CD4-positive, alpha-beta T cell treated with Interleukin-2 at 100 ng/mL for 4 hours (primary cell): ENCODE data around the gene BBC3.

Experiments
- DNase-seq: peaks from one replicate; pipeline ENCODE4 v3.0.0-alpha.2; 2020; ENCODE audit warnings: low spot score

Gene BBC3

DNA sequence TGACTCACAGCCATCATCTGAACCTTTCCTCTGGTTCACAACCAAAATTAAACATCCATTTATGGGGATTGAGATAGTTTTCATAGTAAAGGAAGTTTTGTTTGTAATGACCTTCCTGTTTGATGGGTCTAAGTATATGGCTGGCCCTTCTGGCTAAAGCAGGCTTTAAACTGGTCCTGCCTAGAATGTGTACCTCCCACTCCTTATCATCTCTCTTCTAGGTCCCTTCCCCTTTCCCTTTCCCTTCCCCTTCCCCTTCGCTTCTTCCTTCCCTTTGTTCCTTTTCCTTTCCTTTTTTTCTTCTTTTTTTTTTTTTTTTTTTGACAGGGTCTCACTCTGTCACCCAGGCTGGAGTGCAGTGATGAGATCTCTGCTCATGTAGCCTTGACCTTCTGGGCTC is 35.6 kb downstream of the BBC3 start:
- DNase-seq = no peak

DNA sequence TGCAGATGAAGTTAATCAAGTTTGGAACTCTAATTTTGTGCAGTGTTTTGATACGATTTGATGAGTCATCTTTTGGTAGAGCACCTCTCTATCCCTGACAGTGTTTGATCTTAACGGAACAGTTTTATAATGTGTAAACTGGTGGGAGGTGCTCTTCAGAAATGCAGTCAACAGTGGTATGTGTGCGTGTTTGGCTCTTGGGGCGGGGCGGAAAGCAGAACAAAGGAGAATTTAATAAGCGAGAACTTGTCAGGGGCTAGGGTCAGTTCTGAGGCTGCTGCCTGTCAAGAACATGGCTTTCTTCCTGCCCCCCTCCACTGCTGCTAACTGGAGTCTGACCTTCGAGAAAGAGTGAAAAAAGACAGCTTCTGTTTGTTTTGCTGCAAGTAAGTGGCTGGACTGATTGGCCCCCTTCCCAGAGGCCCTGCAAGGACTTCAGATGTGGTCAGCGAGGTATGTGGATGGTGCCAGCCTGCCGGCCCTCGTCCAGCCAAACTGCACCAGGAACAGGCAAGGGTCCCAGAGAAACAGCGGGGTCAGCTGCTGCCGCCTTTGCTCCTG is 40.8 kb downstream of the BBC3 start:
- DNase-seq = peak; percentile 72

DNA sequence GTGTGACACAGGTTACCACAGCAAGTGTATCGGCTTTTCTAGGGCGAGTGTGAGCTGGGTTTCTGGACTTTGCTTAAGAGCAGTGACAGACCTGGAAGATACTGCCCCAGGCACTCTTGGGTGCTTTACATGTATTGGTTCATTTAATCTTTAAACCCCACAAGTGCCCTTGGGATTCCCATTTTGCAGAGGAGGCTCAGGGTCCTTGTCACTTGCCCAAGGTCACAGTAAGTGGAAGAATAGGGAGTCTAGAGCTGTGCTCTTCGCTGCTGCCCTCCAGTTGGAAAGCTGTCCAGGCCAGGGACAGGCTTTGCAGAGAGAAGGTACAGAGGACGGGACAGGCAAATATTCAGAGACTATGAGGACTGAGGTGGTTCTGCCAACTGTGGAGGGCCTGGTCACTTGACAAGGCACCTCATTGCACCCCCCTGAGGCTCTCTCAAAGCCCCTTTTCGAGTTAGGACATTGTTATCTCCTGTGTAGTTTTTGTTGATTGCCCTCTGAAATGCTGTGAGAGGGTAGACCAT is 42.4 kb downstream of the BBC3 start:
- DNase-seq = no peak

DNA sequence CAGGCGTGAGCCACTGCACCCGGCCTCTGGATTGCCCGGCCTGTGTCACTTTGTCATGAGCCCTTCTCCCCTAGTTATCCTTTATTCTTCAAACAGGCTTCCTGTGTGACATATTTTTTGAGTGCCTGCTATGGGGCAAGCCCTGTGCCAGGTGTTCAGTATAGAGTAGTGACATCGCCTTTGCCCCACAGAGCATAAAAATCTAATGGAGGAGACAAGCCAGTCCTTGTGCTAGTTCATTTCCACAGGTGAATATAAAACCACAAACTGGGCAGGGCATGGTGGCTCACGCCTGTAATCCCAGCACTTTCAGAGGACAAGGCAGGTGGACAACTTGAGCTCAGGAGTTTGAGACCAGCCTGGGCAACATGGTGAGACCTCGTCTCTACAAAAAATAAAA is 43.2 kb downstream of the BBC3 start:
- peak; percentile 13 for DNase-seq

DNA sequence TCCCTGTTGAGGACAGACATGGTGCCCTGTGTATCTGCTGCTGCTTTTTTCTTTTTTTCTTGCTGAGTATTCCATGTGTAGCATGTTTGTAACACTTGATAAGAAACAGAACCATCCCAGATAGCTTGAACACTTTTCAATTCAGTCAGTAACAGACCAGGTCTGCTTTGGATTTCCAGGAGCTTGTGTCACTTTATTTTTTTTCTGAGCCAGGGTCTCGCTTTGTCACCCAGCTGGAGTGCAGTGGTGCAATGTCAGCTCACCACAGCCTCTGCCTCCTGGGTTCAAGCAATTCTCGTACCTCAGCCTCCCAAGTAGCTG is 43.7 kb downstream of the BBC3 start:
- DNase-seq = no peak

DNA sequence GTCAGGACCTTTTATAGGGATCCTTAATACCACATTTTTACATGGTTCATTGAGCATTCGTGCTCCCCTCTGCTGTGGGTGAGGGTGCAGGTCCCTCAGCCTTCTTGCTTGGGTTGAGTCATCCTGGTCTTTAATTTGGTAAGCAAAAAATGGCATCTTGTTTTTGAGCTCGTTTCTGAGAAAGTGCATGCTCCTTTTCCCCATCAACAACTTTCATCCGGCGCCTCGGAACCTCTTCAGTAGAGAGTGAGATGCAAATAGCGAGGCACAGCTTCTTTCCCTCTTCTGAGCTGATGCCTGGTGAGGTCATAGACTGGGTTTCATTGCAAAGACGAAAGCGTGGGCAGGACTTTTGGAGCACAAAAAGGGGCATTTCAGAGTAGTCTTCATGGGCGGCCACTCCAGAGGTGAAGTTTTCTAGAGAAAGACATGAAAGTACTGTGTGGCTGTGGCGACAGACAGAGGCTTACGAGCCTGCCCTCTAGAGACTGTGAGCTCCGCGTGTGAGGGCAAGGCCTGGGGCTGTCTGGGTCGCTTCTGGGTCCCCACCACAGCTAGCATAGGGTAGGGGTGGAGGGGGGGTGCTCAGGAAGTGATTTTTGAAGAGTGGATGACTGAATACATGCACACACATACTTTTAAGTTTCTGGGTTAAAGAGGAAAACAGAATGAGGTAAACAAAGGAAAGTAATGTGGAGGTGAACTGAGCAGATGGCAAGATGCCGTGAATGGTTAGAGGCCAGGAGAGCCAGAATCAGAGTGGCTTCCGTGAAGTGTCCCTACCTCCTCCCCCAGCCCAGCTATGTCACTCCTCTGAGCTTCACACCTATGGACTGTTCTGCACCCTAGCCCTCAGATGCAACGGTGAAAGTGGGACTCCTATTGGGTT is 44.3 kb downstream of the BBC3 start:
- peak; percentile 88 for DNase-seq

DNA sequence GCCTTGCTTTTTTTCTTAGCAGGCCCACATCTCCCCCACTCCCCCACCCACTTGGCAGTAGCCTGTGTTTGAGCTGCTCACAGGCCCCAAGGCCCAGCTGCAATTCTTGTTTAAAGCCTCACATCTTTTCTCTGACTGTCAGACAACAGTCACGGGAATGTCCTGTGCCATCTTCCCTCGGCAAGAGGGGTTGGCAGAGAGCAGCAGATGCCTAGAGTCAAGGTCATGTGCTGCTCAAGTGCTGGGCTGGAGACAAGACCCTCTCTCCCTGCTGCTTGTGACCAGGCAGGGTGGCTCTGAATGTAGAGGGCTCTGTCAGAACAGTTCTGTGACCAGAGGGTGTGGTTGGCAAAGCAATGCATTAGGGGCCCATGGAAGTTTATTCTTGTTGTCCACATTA is 47.4 kb downstream of the BBC3 start:
- no peak for DNase-seq

DNA sequence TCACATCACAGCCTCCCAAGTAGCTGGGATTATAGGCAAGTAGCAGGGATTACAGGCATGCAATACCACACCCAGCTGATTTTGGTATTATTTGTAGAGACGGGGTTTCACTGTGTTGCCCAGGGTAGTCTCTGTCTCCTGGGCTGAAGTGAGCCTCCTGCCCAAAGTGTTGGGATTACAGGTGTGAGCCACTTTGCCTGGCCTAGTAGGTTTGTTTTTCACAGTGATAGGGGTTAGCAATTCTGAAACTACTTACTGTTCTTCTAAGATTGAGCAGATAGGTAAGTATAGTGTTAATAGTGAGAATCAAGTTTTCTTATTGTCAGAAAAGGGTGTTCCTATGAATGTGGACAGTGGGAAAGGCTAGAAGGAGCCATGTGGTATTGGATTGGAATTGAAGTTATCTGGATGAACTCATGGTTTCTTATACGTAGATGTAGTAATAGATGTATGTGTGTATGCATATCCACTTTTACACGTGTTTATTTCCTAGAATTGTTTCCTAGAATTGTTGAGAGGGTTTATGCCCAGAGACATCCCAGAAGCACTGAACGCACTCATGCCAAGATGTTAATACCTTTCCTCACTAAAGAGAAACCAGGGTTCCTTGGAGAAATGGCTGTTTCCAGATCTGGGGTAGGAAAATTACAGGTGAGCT is 51.2 kb downstream of the BBC3 start:
- no peak for DNase-seq

DNA sequence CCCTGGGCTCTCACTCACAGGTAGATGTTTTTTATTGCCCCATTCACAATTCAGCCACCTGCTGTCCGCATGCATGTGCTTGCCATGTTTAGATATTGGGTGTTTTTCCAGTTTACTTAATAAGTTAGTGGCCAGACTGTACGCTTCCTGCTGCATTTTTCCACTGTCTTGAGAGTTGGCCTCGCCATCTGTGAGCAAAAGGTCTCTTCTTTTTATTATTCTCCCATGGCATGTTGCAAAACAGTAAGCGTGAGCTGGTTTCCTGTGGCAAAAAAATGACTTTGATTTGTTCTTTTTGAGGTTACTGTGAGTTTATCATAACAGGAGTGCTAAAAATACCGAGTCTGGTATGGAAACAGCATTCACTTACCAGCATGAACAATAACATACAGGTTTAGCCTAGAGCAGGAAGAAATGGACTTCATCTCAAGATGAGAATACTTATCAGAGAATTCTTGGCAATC is 54.3 kb downstream of the BBC3 start:
- peak; percentile 71 for DNase-seq

DNA sequence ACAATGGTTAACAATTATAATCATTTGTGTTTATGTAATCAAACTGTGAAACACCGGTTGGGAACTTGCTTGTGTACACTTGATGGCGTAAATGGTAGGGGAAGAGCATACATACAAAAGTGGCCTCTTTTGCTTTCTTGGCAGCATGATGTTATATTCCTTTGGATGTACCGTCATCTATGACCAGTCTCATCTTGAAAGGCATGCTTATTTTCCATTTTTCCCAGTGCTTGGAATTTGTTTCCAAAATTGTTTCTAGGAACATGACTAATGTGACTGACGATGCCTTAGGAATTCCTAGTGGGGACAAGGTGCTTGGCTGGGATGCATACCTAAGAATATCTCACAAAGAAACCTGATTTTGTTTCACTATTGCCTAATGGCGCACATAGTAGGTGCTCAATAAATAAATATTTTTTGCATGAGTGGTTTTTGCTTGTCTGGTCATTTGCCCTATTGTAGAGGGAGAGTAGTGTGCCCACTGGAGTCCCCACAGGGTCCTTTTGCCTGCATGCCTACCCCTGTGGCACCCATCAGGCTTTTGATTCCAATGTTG is 54.9 kb downstream of the BBC3 start:
- no peak for DNase-seq

DNA sequence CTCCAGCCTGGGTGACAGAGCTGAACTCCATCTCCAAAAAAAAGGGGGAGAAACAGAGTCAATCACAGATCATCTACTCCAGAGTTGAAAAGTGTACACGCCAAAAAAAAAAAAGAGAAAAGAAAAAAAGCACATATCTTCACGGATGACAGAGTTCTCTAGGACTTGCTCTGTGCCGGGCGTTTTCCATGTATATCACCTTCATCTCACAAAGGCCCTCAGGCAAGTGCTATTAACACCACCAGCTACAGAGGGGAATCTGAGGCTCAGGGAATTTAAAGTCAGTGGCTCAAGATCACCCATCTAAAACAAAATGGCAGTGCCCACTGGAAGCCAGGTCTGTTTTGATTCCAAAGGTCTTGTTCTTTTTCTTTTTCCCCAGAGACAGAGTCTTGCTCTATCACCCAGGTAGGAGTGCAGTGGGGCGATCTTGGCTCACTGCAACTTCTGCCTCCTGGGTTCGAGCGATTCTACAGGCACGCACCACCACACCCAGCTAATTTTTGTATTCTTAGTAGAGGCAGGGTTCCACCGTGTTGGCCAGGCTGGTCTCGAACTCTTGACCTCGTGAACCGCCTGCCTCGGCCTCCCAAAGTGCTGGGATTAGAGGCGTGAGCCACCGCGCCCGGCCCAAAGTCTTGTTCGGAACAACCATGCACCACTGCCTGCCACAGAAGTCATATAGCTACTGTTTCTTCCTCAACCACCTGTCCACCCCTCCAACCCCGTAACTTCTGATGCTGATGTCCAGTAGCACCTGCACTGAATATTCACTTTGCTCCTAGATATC is 58.1 kb downstream of the BBC3 start:
- DNase-seq = no peak
